Stomach smooth muscle (tissue), 2 donors: Measurements from ENCODE around the gene TMEM200C.

ENCODE experiments used
- H3K27ac ChIP-seq: one replicate; pipeline ENCODE4 v1.7.0; 2013; ENCODE audit warnings: mild to moderate bottlenecking, low read length, inconsistent platforms
- H3K27me3 ChIP-seq, 2 donors: one replicate each; pipeline ENCODE4 v1.7.0; 2013; ENCODE audit warnings: low read length in 2 of 2; ENCODE audit not compliant: insufficient read depth in 2 of 2, control insufficient read depth in 1 of 2
- H3K36me3 ChIP-seq, 2 donors: one replicate each; pipeline ENCODE4 v1.7.0; 2013; ENCODE audit warnings: low read length in 2 of 2; ENCODE audit not compliant: control insufficient read depth in 2 of 2, insufficient read depth in 2 of 2
- H3K4me1 ChIP-seq: one replicate; pipeline ENCODE4 v1.7.0; 2013; ENCODE audit warnings: low read length; ENCODE audit not compliant: control insufficient read depth, insufficient read depth
- H3K4me3 ChIP-seq, 2 donors: one replicate each; pipeline ENCODE4 v1.7.0; 2013; ENCODE audit warnings: low read length in 2 of 2
- H3K9ac ChIP-seq, 2 donors: one replicate each; pipeline ENCODE4 v1.7.0; 2013; ENCODE audit warnings: low read length in 2 of 2, mild to moderate bottlenecking in 1 of 2
- H3K9me3 ChIP-seq, 2 donors: one replicate each; pipeline ENCODE4 v1.7.0; 2013; ENCODE audit warnings: low read length in 2 of 2; ENCODE audit not compliant: control insufficient read depth in 2 of 2
- donor health status: healthy.
- donor health status: Pancreatic carcinoma.

TMEM200C gene

DNA sequence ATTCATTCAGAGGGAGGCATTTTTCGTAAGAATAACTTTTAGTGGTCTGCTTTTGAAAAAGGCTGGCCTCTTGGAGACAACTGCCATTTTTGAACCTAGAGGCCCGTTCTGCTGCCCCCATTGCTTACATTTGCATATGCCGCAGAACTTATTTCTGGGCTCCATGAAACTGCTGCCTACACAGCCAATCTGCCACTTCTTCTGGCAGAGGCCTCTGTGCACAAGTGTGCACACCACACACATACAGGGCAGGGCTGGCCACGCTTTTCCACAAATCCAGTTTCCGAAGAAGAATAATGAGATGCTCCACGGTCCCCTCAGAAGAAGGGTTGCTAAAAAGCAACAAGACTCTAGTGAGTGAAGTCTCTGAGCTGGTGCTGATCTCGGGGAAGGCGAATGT, 56.2 kb downstream of the TMEM200C start:
- Histone ChIP-seq H3K4me1 (no peaks in the 10 kb centered on the region), H3K27ac (no peak overlapping the region), H3K27me3 (no peaks in the 10 kb centered on the region), H3K9me3 (no peaks in the 10 kb centered on the region), H3K9ac (no peak overlapping the region), H3K36me3 (no peaks in the 10 kb centered on the region), H3K4me3 (no peak overlapping the region)
